PC-3 (cell line): Measurements from ENCODE around the gene APBA1.

Experiments used
- EZH2 ChIP-seq: fragments of 300-600 bp; sonication (generic); IDR thresholded peaks from one replicate; pipeline ENCODE4 v1.6.1; 2017; ENCODE audit warnings: antibody characterized with exemption, mild to moderate bottlenecking, low read length; ENCODE audit not compliant: unreplicated experiment
- EZH2phosphoT487 ChIP-seq: fragments of 300-600 bp; sonication (generic); IDR thresholded peaks from 2 replicates; pipeline ENCODE4 v1.6.1; 2018; ENCODE audit warnings: mild to moderate bottlenecking, antibody characterized with exemption, low read length, borderline replicate concordance
- TF ChIP-seq, protein P1 (sequence below): fragments of 300-600 bp; sonication (generic); conservative IDR thresholded peaks from 2 replicates; pipeline ENCODE4 v1.5.1; 2017; ENCODE audit warnings: antibody characterized with exemption, low read depth, mild to moderate bottlenecking, low read length

DNA sequence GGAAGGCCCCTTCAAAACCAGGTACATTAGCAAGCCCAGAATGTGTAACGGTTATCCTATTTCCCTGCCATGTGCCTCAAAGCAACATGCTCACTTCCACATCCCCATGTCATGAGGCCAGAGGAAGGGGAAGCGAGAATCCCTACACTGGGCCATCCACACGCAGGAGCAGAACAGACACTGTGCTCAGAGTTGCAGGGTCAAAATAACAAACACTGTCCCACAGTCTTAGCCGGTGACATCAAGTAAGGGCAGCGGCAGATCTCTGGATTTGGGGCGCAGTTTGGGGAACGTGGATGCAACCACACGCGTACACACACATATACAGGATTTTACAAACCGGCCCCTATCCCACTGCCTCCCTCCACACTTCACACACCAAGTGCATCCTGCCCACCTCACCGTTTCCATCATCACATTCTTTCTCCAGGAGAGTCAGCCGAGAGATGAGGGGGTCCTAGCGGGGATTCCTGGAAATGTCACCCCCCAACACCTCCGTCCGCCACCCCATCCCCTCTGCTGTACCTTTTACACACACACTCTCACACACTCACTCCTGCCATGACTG is 776 bp downstream of the APBA1 start:
- TF ChIP-seq, protein P1, sequence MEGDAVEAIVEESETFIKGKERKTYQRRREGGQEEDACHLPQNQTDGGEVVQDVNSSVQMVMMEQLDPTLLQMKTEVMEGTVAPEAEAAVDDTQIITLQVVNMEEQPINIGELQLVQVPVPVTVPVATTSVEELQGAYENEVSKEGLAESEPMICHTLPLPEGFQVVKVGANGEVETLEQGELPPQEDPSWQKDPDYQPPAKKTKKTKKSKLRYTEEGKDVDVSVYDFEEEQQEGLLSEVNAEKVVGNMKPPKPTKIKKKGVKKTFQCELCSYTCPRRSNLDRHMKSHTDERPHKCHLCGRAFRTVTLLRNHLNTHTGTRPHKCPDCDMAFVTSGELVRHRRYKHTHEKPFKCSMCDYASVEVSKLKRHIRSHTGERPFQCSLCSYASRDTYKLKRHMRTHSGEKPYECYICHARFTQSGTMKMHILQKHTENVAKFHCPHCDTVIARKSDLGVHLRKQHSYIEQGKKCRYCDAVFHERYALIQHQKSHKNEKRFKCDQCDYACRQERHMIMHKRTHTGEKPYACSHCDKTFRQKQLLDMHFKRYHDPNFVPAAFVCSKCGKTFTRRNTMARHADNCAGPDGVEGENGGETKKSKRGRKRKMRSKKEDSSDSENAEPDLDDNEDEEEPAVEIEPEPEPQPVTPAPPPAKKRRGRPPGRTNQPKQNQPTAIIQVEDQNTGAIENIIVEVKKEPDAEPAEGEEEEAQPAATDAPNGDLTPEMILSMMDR, result no peak
- TF ChIP-seq EZH2, result no peak
- no peak for TF ChIP-seq EZH2phosphoT487
